ACC112 (cell line): Measurements from ENCODE around the gene CPB2.

Source experiments
- H2AFZ ChIP-seq: fragments of 200-600 bp; sonication (generic); one replicate; pipeline ENCODE4 v1.6.0; 2017; ENCODE audit warnings: antibody characterized with exemption, low read length; ENCODE audit not compliant: unreplicated experiment
- H3K27ac ChIP-seq: fragments of 200-600 bp; sonication (generic); 2 replicates; pipeline ENCODE4 v1.5.1; 2014; ENCODE audit warnings: low read depth, mild to moderate bottlenecking, antibody characterized with exemption, low read length, moderate library complexity
- H3K27me3 ChIP-seq: fragments of 200-600 bp; sonication (generic); 2 replicates; pipeline ENCODE4 v1.6.1; 2014; ENCODE audit warnings: mild to moderate bottlenecking, antibody characterized with exemption, low read length, moderate library complexity, mixed read lengths; ENCODE audit not compliant: insufficient read depth
- H3K36me3 ChIP-seq: fragments of 200-600 bp; sonication (generic); 2 replicates; pipeline ENCODE4 v1.6.1; 2016; ENCODE audit warnings: mild to moderate bottlenecking, antibody characterized with exemption, low read length, moderate library complexity, mixed read lengths; ENCODE audit not compliant: insufficient read depth
- H3K4me1 ChIP-seq: fragments of 200-600 bp; sonication (generic); one replicate; pipeline ENCODE4 v1.6.1; 2016; ENCODE audit warnings: low read length, mixed read lengths; ENCODE audit not compliant: insufficient read depth, unreplicated experiment, control insufficient read depth
- H3K4me3 ChIP-seq: fragments of 200-600 bp; sonication (generic); 2 replicates; pipeline ENCODE4 v1.5.1; 2014; ENCODE audit warnings: mild to moderate bottlenecking, low read depth, low read length
- H3K79me2 ChIP-seq: fragments of 200-600 bp; sonication (generic); one replicate; pipeline ENCODE4 v1.6.0; 2016; ENCODE audit warnings: low read length; ENCODE audit not compliant: control insufficient read depth, unreplicated experiment, insufficient read depth

Gene CPB2

GRCh38 chr13:46097015-46097414, 7.8 kb downstream of the CPB2 start:
- H3K4me1 ChIP-seq = no peaks in the 10 kb centered on the region
- H3K79me2 ChIP-seq = no peaks in the 10 kb centered on the region
- no peaks in the 10 kb centered on the region for H3K36me3 ChIP-seq
- no peak overlapping the region for H2AFZ ChIP-seq
- no peak overlapping the region for H3K4me3 ChIP-seq
- H3K27me3 ChIP-seq = peaks cover 18% of the 10 kb centered on the region
- H3K27ac ChIP-seq = no peak overlapping the region

DNA sequence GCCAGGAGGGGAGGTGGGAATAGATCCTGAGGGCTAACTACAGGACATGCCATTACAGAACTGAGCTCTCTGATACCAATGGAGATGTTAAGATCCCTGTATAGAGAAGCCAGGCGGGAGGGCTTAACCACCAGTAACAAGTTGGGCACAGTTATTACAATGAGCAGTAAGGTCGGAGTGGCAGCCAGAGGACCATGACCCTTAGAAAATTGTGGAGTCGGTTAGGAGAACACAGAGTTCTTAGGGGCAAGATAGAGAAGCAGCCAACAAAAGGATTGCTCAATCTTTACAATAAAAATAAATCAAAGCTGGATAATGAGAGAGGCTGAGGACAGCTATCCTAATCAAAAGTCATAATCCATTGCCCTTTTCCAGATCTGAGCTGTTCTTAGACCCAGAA, 10.4 kb downstream of the CPB2 start:
- no peak overlapping the region for H3K27ac ChIP-seq
- H3K36me3 ChIP-seq = no peaks in the 10 kb centered on the region
- H3K27me3 ChIP-seq = peaks cover 23% of the 10 kb centered on the region
- H3K4me3 ChIP-seq = no peak overlapping the region
- no peaks in the 10 kb centered on the region for H3K4me1 ChIP-seq
- H3K79me2 ChIP-seq = no peaks in the 10 kb centered on the region
- no peak overlapping the region for H2AFZ ChIP-seq

DNA sequence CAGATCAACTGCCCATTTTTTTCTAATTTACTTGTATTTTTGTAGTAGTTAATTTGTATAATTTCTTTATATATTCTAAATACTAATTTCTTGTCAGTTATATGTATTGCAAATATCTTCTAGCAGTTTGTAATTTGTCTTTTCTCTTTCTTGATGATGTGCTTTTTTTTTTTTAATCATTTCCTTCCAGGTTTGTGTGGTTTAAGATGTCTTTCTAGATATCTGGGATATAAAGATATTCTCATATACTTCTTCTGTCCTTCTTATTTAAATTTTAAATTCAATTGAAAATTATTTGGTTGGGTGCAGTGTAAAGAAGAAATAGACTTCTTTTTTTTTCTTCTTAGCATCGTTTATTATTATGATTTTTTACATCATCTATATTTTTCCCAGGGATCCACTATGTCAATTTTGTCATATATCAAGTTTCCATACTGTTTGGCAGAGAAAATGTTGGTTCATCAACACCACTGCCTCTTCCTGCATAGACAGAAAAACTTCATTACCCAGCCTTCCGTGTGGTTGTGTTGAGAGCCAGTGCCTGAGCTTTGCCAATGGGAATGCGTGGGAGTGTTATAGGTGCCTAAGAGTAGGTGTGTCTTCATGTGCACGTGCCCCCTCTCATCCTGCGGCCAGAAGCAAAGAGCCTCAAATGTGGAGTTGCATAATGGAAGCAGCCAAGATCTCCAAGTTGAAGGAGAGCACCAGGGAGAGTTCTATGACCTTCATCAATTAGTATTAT, 15.8 kb downstream of the CPB2 start:
- Histone ChIP-seq H3K4me1 (no peaks in the 10 kb centered on the region), H3K27ac (no peak overlapping the region), H3K79me2 (no peaks in the 10 kb centered on the region), H3K36me3 (no peaks in the 10 kb centered on the region), H3K4me3 (no peak overlapping the region), H3K27me3 (peaks cover 18% of the 10 kb centered on the region), H2AFZ (no peak overlapping the region)

- Histone ChIP-seq H3K79me2 (no peaks in the 10 kb centered on the region), H3K27ac (no peak overlapping the region), H2AFZ (no peak overlapping the region), H3K36me3 (no peaks in the 10 kb centered on the region), H3K27me3 (peaks cover 9% of the 10 kb centered on the region), H3K4me1 (no peaks in the 10 kb centered on the region), H3K4me3 (no peak overlapping the region)
Measured at GRCh38 chr13:46087481-46087880, 17.4 kb downstream of the CPB2 start.

GRCh38 chr13:46086985-46087384, 17.8 kb downstream of the CPB2 start:
- Histone ChIP-seq H3K27ac (no peak overlapping the region), H3K4me3 (no peak overlapping the region), H3K4me1 (no peaks in the 10 kb centered on the region)

DNA sequence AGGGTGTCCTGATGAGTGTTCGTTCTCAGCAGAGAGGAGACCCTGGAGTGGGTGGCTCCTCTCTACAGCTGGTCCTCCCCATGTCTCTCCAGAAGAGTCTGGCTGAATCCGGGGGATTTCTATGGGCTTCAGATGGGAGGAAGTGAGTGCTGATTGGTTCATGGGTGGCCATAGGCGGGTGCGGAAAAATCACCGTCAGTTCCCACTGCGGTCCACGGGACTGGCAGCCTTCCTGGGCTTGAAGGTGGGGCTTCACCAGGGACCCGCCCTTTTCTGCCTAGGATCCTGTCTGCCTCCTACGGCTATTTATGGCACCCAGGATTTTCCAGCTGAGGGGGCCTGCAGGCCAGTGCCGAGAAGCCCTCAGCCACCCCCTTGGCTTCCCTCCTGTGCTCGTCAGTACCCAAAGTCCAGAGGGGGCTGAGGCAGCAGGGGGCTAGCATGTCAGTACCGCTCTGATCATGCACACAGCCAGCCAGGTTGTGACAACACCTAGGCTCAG, 18.4 kb downstream of the CPB2 start:
- Histone ChIP-seq H3K27me3 (peaks cover 4% of the 10 kb centered on the region; the same call in 1 of the 2 replicates), H3K4me3 (no peak overlapping the region), H3K4me1 (no peaks in the 10 kb centered on the region), H2AFZ (no peak overlapping the region), H3K79me2 (no peaks in the 10 kb centered on the region), H3K36me3 (no peaks in the 10 kb centered on the region), H3K27ac (no peak overlapping the region)

More at GRCh38 chr13:46086985-46087384, 17.8 kb downstream of the CPB2 start:
- Histone ChIP-seq H2AFZ (no peak overlapping the region), H3K27me3 (peaks cover 5% of the 10 kb centered on the region; the same call in 1 of the 2 replicates), H3K36me3 (no peaks in the 10 kb centered on the region), H3K79me2 (no peaks in the 10 kb centered on the region)

DNA sequence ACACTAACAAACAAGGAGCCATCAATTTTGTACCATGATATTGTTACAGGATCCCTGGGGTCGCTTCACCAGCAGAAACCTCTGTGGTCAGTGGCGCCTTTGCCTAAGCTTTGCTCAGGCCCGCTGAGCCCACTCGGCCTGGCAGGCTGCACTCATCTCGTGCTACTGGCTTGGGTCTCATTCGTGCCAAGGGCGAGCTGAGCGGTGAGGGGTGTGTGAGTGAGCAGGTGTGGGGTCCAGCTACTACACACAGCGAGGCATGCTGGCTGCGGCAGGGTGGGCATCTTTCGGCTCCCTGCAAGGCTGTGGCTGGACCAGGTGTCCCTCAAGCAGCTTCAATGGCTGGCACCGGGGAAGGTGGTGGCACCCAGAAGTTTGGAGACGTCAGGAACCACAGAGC, 19.1 kb downstream of the CPB2 start:
- Histone ChIP-seq H3K79me2 (no peaks in the 10 kb centered on the region), H3K27ac (no peak overlapping the region), H3K36me3 (no peaks in the 10 kb centered on the region), H3K4me1 (no peaks in the 10 kb centered on the region), H3K27me3 (no peaks in the 10 kb centered on the region; the same call in 1 of the 2 replicates), H3K4me3 (no peak overlapping the region), H2AFZ (no peak overlapping the region)

GRCh38 chr13:46082324-46082723, 22.5 kb downstream of the CPB2 start:
- no peaks in the 10 kb centered on the region for H3K27me3 ChIP-seq
- H3K4me3 ChIP-seq = no peak overlapping the region
- H3K79me2 ChIP-seq = no peaks in the 10 kb centered on the region
- no peaks in the 10 kb centered on the region for H3K36me3 ChIP-seq
- H3K4me1 ChIP-seq = no peaks in the 10 kb centered on the region
- no peak overlapping the region for H3K27ac ChIP-seq
- no peak overlapping the region for H2AFZ ChIP-seq

DNA sequence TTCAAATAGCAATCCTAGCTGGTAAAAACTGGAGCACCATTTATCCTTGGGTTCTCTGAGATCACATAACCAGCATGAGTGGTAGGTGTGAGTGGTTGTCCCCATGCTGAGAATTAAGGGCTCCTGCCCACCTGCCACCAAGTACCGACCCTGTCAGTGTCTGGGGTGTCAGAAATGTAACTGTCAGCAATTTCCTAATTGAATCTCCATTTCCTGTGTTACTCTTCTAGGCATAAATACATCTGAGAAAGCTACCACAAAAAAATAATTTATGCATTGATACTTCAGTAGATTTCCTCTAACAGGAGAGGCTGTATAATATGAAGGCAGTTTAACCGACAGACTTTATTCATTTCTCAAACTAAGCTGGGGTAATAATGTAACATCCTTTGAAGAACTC, 25.1 kb downstream of the CPB2 start:
- Histone ChIP-seq H3K27ac (no peak overlapping the region), H3K79me2 (no peaks in the 10 kb centered on the region), H3K36me3 (no peaks in the 10 kb centered on the region), H3K4me3 (no peak overlapping the region), H3K4me1 (no peaks in the 10 kb centered on the region), H3K27me3 (no peaks in the 10 kb centered on the region), H2AFZ (no peak overlapping the region)

DNA sequence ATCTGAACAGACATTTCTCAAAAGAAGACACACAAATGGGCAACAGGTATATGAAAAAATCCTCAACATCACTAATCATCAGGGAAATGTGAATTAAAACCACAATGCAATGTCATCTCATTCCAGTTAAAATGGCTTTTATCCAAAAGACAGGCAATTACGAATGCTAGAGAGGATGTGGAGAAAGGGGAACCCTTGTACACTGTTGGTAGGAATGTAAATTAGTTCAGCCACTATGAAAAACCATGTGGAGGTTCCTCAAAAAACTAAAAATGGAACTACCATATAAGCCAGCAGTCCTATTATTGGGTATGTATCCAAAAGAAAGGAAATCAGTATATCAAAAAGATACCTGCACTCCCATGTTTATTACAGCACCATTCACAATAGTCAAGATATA, 27.6 kb downstream of the CPB2 start:
- H3K79me2 ChIP-seq = no peaks in the 10 kb centered on the region
- H3K4me1 ChIP-seq = no peaks in the 10 kb centered on the region
- no peak overlapping the region for H3K27ac ChIP-seq
- no peak overlapping the region for H2AFZ ChIP-seq
- H3K27me3 ChIP-seq = no peaks in the 10 kb centered on the region
- H3K36me3 ChIP-seq = no peaks in the 10 kb centered on the region
- H3K4me3 ChIP-seq = no peak overlapping the region

DNA sequence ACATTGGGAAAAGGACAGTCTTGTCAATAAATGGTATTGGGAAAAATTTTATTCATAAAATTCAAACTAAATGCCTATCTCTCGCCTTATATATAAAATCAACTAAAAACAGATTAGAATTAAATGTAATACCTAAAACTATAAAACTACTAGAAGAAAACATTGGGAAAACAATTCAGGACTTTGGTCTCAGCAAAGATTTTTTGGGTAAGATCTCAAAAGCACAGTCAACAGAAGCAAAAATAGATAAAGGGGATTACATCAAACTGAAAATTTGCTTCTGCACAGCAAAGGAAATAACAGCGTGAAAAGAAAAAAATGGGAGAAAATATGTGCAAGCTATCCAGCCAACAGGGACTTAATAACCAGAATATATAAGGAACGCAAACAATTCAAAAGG, 28.0 kb downstream of the CPB2 start:
- H3K4me1 ChIP-seq = no peaks in the 10 kb centered on the region
- no peak overlapping the region for H3K27ac ChIP-seq
- no peaks in the 10 kb centered on the region for H3K79me2 ChIP-seq
- H3K27me3 ChIP-seq = no peaks in the 10 kb centered on the region
- no peak overlapping the region for H2AFZ ChIP-seq
- H3K4me3 ChIP-seq = no peak overlapping the region
- H3K36me3 ChIP-seq = no peaks in the 10 kb centered on the region
